ENCODE data around the gene RPL18A. TPM values are rescaled to one million over a fixed set of nuclear protein-coding genes. Genes with fewer than 3 reads are reported as not detected.
A peak's percentile ranks its signal among the peaks of the same experiment; 100 is the strongest.

The RPL18A gene
- total RNA-seq, 3 donors from 2014 or later = 1,368 to 1,650 (median 1,462) TPM

DNA sequence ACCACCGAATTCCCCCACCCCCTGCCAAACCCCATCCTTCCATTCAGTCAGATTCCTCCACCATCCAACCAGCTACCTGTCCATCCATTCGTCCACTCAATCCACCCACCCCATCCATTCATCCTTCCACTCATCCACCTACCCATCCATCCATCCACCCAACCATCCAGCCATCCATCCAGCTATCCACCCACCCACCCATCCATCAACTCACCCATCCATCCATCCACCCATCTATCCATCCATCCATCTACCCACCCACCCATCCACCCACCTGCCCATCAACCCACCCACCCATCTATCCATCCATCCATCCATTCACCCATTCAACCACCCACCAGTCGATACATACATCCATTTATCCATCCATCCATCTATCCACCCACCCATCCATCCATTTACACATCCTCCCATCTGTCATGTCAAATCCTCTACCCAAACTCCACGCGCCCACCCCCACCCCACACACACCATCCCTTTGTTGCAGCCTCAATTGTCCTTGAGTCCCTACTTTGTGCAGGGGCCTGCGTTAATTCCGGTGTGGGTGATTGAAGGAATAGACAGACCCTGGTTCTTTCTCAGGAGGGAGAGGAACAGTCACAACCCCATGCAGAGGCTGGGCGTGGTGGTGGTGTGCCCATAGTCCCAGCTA lies 6.7 kb downstream of the RPL18A start:
- ATAC-seq = no peak
- no peak overlapping the region for H3K4me3 ChIP-seq
- no peak for DNase-seq
- no peaks in the 10 kb centered on the region for H3K9me3 ChIP-seq
- TF ChIP-seq CTCF (IDR thresholded peaks at IDR 0.05) = no peak
- intact Hi-C loops (cut with DNase I, micrococcal nuclease) = no loop called here
- H3K4me1 ChIP-seq (ENCODE audit: low read depth) = peaks cover 37% of the 10 kb centered on the region
- peaks cover 5% of the 10 kb centered on the region for H3K36me3 ChIP-seq (ENCODE audit: low read depth)

DNA sequence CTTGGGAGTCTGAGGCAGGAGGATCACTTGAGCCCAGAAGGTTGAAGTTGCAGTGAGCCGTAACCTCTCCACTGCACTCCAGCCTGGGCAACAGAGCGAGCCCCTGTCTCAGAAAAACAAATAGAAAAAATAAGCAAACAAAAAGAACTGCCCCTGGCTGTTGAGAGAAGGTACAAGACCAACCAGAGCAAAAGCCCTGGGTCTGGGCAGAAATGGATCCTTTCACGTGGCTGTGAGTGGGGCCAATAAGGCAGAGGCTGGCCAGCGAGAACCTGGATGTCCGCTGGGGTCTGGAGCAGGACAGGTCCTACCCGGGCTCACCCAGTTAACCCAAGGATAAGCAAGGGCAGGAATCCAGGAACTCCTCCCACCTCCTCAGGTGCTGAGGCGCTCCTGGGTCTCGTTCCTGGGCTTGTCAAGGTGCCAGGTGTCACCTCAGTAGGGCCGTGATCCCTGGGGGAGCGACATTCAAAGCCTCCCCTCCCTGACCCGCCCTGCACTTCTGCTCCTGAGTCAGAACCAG lies 7.3 kb downstream of the RPL18A start:
- Histone ChIP-seq H3K4me3 (no peak overlapping the region), H3K4me1 (ENCODE audit: low read depth) (peaks cover 37% of the 10 kb centered on the region), H3K9me3 (no peaks in the 10 kb centered on the region), H3K36me3 (ENCODE audit: low read depth) (peaks cover 5% of the 10 kb centered on the region)
- no peak for TF ChIP-seq CTCF (IDR thresholded peaks at IDR 0.05)
- ATAC-seq (no peak), DNase-seq (peak in 1 of 3 donors; percentile 33)
- intact Hi-C loops (cut with DNase I, micrococcal nuclease) = no loop called here

GRCh38 chr19:17868669-17869068 lies 9.0 kb downstream of the RPL18A start:
- no peak for DNase-seq
- Histone ChIP-seq H3K9me3 (no peaks in the 10 kb centered on the region), H3K4me1 (ENCODE audit: low read depth) (peaks cover 41% of the 10 kb centered on the region), H3K4me3 (no peak overlapping the region), H3K36me3 (ENCODE audit: low read depth) (peaks cover 4% of the 10 kb centered on the region)
- no peak for TF ChIP-seq CTCF (IDR thresholded peaks at IDR 0.05)
- no peak for ATAC-seq
- intact Hi-C loops (cut with DNase I, micrococcal nuclease) = no loop called here

- no peak for TF ChIP-seq CTCF (IDR thresholded peaks at IDR 0.05)
- Histone ChIP-seq H3K4me1 (ENCODE audit: low read depth) (peaks cover 36% of the 10 kb centered on the region), H3K36me3 (ENCODE audit: low read depth) (no peaks in the 10 kb centered on the region), H3K9me3 (no peaks in the 10 kb centered on the region), H3K4me3 (no peak overlapping the region)
- no peak for DNase-seq
- intact Hi-C loops (cut with DNase I, micrococcal nuclease) = no loop called here
- no peak for ATAC-seq
These were observed 9.5 kb downstream of the RPL18A start for GRCh38 chr19:17869114-17869608.

DNA sequence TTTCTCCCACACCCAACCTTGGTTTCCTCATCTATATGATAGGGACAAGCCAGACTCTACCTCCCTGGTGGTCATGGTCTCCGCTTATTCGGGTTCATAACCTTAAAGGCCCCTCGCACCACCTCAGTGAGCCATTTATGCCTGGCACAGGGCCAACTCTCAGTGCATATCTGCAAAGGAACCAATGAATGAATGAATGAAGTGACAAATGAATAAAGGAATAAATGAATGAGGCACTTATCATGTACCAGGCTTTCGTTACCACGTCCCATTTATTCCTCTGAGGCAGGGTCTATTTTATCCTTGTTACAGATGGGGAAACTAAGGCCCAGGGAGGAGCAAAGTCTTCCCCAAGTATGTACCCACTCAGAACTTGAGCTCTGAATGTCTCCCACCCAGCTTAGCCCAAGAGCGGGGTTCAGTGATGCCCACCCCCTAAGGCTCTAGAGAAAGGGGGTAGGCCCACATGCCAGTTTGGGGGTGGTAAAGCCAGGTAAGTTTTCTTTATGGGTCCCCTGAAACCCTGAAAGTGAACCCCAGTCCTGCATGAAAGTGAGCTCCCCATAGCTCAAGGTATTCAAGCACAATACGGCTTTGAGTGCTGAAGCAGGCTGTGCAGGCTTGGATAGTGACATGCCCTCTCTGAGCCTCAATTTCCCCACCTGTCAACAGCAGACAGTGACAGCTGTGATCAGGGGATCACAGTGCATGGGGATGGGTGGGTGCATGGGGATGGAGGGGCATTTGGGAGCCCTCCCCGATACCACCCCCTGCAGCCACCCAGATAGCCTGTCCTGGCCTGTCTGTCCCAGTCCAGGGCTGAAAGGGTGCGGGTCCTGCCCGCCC lies 11.5 kb downstream of the RPL18A start:
- no peaks in the 10 kb centered on the region for H3K9me3 ChIP-seq
- no peaks in the 10 kb centered on the region for H3K36me3 ChIP-seq (ENCODE audit: low read depth)
- no peak for TF ChIP-seq CTCF (IDR thresholded peaks at IDR 0.05)
- peaks cover 16% of the 10 kb centered on the region for H3K4me1 ChIP-seq (ENCODE audit: low read depth)
- no peak overlapping the region for H3K4me3 ChIP-seq
- DNase-seq (no peak), ATAC-seq (no peak)
- intact Hi-C loops (cut with DNase I, micrococcal nuclease) = no loop called here

Measured in mucosa of descending colon (tissue), 3 donors.